Activated naive CD4-positive, alpha-beta T cell treated with anti-CD3 and anti-CD28 coated beads for 36 hours (primary cell): ENCODE results near the gene FAU. TPM values are rescaled to one million over a fixed set of nuclear protein-coding genes. Genes with fewer than 3 reads are reported as not detected.
"Not testable (repeated sequence)": the region's sequence is repeated elsewhere in the genome, so short reads cannot be mapped to it uniquely, and the experiment has no call there.

Source experiments
- CTCF ChIA-PET: fragments of 350-600 bp; sonication (Branson Sonifier 250); formaldehyde crosslinking; loops from one replicate; lab custom pipeline; 2021; ENCODE audit warnings: antibody characterized with exemption; lab: Charles Lee
- DNase-seq: peaks from one replicate; pipeline ENCODE4 v3.0.0-alpha.2; 2020
- H3K27ac Mint-ChIP-seq: one replicate; pipeline ENCODE4 v1.8.0; 2021; ENCODE audit warnings: mild to moderate bottlenecking, mixed read lengths
- H3K27me3 Mint-ChIP-seq: one replicate; pipeline ENCODE4 v1.8.0; 2021; ENCODE audit warnings: low read depth, mixed read lengths
- H3K36me3 Mint-ChIP-seq: one replicate; pipeline ENCODE4 v1.8.0; 2021; ENCODE audit warnings: low read depth, mixed read lengths
- H3K4me1 Mint-ChIP-seq: one replicate; pipeline ENCODE4 v1.8.0; 2021; ENCODE audit warnings: low read depth, mixed read lengths
- H3K4me3 Mint-ChIP-seq: one replicate; pipeline ENCODE4 v1.8.0; 2021; ENCODE audit warnings: mild to moderate bottlenecking, moderate library complexity, mixed read lengths
- H3K9me3 Mint-ChIP-seq: one replicate; pipeline ENCODE4 v1.8.0; 2021; ENCODE audit warnings: mixed read lengths
- intact Hi-C: fragments of 100-400 bp; cut with micrococcal nuclease; formaldehyde crosslinking; loops from one replicate; pipeline ENCODE4 v1.15.1; 2023
- total RNA-seq, 2 experiments: library from RNA; stranded (reverse); gene quantifications; one replicate each; pipeline ENCODE4 v1.2.3, GENCODE V29; 2021

FAU gene
- total RNA-seq, 2 experiments from 2014 or later = 1,272 to 1,294 TPM

DNA sequence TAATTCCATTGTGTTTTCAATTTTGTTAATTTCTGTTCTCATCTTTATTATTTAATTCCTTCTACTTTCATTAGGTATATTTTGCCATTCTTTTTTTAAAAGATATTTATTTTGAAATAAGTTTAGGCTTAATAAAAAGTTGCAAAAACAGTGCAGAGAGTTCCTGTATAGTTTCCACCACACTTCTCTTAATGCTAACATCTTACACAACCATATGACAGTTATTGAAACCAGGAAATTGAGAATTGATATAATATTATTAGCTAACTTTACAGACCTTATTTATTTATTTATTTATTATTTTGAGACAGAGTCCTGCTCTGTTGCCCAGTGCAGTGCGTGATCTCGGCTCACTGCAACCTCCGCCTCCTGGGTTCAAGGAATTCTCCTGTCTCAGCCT, 34.3 kb upstream of the FAU start:
- H3K27ac Mint-ChIP-seq = no peak overlapping the region
- CTCF ChIA-PET = no interaction called here
- no peaks in the 10 kb centered on the region for H3K9me3 Mint-ChIP-seq
- no peaks in the 10 kb centered on the region for H3K27me3 Mint-ChIP-seq
- intact Hi-C loops = no loop called here
- H3K36me3 Mint-ChIP-seq = no peaks in the 10 kb centered on the region
- no peak overlapping the region for H3K4me3 Mint-ChIP-seq
- H3K4me1 Mint-ChIP-seq = no peaks in the 10 kb centered on the region
- DNase-seq = no peak

DNA sequence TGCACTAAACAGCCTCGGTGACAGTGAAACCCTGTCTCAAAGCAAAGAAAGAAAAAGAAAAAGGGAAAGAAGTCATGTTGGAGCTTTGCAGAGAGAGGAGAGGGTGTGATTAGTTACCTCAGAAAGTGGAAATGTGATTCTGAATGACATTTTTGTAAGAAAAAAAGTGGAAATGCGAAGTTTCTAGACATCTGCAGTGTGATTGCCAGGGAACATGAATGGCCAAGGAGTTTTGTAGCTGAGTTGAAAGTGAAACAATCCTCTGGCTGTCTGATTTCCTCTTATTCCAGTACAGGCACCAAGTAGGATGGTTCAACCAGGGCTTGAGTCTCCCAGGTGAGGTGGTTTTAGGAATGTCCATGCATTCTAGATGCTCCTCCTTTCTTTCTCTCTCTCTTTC, 30.2 kb upstream of the FAU start:
- no peak overlapping the region for H3K27ac Mint-ChIP-seq
- no peaks in the 10 kb centered on the region for H3K9me3 Mint-ChIP-seq
- no peak overlapping the region for H3K4me3 Mint-ChIP-seq
- CTCF ChIA-PET = no interaction called here
- H3K27me3 Mint-ChIP-seq = no peaks in the 10 kb centered on the region
- no peaks in the 10 kb centered on the region for H3K36me3 Mint-ChIP-seq
- intact Hi-C loops = no loop called here
- no peaks in the 10 kb centered on the region for H3K4me1 Mint-ChIP-seq
- no peak for DNase-seq

DNA sequence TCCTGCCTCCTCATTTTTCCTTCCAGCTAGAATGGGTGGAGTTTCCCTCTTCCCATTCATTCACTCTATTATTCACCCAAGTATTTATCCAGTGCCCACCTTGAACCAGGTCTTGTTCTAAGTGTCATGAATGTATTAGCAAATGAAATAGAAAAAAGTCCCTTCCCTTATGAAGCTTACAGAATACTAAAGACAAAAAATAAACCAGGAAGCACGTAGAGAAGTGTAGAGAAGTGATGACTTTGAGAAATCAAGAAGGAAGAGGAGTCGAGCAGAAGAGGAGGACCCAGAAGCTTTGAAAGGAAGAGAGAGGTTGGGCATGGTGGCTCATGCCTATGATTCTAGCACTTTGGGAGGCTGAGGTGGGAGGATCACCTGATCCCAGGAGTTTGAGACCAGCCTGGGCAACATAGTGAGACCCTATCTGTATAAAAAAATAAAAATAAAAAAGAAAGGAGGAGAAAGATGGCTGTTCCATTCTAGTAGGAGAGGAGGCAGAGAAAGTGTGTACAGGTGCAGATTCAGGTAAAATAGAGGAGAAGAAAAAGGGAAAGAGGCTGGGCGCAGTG, 29.5 kb upstream of the FAU start:
- intact Hi-C loops = no loop called here
- H3K4me1 Mint-ChIP-seq = no peaks in the 10 kb centered on the region
- CTCF ChIA-PET = no interaction called here
- H3K4me3 Mint-ChIP-seq = no peak overlapping the region
- no peak for DNase-seq
- H3K27me3 Mint-ChIP-seq = no peaks in the 10 kb centered on the region
- no peaks in the 10 kb centered on the region for H3K9me3 Mint-ChIP-seq
- H3K36me3 Mint-ChIP-seq = no peaks in the 10 kb centered on the region
- no peak overlapping the region for H3K27ac Mint-ChIP-seq

DNA sequence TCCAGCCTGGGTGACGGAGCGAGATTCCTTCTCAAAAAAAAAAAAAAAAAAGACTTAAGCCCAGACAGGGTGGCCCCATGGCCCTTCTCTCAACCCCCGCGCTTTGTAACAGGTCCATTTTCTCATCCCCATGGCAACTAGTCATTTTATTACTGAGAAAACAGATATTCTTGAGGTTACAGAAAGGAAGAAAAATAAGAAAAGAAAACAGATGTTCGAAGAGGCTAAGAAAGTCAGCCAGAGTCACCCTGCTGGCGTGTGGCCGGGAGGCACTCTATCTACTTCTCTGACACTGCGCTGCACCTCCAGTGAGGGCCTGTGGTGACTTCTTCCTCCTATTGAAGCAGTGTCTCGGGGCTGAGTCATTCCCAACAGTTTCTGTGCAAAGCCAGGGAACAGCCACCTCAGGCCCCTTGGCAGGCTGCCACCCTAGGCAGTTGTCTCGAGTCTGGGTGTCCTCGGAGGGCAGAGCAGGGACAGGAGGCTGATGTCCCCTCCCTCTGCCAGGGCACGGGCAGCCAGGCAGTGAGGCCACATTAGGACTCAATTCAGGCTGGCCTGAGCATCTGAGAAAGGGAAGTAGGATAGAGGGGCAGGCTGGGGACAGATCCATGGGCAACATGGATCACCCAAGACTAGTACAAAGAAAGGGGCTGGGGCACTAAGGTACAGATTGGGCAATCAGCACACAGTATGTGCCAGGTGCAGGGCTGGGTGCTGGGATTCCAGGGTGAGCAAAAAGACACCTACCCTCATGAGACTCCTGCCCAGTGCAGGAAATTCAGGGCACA, 28.8 kb upstream of the FAU start:
- intact Hi-C loops = no loop called here
- no peaks in the 10 kb centered on the region for H3K27me3 Mint-ChIP-seq
- no peaks in the 10 kb centered on the region for H3K4me1 Mint-ChIP-seq
- CTCF ChIA-PET = no interaction called here
- no peak overlapping the region for H3K4me3 Mint-ChIP-seq
- H3K27ac Mint-ChIP-seq = no peak overlapping the region
- no peaks in the 10 kb centered on the region for H3K36me3 Mint-ChIP-seq
- no peaks in the 10 kb centered on the region for H3K9me3 Mint-ChIP-seq
- DNase-seq = peak; percentile 45

DNA sequence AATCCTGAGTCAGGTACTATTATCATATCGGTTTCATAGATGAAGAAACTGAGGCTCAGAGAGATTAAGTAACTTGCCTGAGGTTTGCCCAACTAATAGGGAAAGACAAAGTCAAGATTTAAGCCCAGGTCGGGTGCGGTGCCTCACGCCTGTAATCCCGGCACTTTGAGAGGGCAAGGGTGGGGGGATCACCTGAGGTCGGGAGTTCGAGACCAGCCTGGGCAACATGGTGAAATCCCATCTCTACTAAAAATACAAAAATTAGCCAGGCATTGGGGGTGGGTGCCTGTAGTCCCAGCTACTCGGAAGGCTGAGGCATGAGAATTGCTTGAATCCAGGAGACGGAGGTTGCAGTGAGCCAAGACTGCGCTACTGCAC, 28.2 kb upstream of the FAU start:
- H3K27ac Mint-ChIP-seq, H3K36me3 Mint-ChIP-seq, H3K27me3 Mint-ChIP-seq, H3K4me3 Mint-ChIP-seq, H3K4me1 Mint-ChIP-seq, DNase-seq, intact Hi-C loops, H3K9me3 Mint-ChIP-seq, CTCF ChIA-PET: not testable (repeated sequence)

DNA sequence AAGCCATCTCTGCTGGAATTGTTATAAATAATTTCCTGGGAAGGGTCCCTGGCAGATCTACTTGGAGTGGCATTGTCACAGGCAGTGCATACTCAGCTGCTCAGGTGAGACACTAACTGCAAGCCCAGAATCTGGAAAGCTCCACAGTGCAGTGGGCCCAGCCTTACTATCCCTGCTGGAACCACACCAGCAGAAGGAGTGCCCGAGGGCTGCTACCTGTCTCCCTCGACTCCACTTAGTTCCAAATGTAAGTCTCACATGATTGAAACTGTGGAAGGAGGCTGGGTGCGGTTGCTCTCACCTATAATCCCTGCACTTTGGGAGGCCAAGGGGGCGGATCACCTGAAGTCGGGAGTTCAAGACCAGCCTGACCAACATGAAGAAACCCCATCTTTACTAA, 26.7 kb upstream of the FAU start:
- Mint-ChIP-seq H3K4me3 (no peak overlapping the region), H3K36me3 (no peaks in the 10 kb centered on the region), H3K27me3 (no peaks in the 10 kb centered on the region), H3K9me3 (no peaks in the 10 kb centered on the region), H3K27ac (no peak overlapping the region), H3K4me1 (no peaks in the 10 kb centered on the region)
- DNase-seq = no peak
- intact Hi-C loops = no loop called here
- CTCF ChIA-PET = interaction anchor here (1.0 kb wide), 1 partner anchor 13 kb away, joined by 3 read pairs; no protein-coding TSS in a partner anchor

DNA sequence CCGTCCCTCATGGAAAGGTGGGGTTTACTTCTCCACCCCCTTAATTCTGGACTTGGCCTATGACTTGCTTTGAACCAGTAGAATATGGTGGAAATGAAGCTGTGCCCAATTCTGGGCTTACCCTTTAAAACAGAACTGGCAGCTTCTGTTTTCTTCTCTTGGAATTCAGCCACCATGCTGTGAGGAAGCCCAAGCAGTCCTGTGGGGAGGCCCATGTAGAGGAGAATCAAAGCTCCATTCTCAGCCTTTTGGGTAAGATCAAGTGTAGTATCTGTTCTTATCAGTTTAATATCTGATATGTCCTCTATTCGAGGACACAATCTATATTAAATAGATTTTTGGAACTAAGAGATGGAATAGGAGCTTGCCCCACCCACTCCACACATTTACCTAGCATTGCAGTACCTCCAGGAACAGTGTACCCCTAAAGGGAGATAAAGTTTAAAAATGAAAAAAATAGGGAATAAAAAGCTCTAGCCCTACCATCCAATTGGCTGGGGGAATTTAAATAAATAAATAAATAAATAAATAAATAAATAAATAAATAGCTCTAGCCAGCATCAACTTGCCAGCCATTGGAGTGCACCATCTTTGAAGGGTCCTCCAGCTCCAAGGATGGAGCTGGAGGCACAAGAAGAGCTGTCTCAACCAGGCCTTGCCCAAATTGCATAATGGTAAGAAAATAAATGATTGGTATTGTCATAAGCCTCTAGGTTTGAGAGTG, 25.6 kb upstream of the FAU start:
- Mint-ChIP-seq H3K36me3 (no peaks in the 10 kb centered on the region), H3K4me1 (no peaks in the 10 kb centered on the region), H3K27ac (no peak overlapping the region), H3K4me3 (no peak overlapping the region), H3K9me3 (no peaks in the 10 kb centered on the region), H3K27me3 (no peaks in the 10 kb centered on the region)
- intact Hi-C loops = no loop called here
- no peak for DNase-seq
- CTCF ChIA-PET = interaction anchor here (0.6 to 1.1 kb wide), 3 partner anchors 21 to 108 kb away, joined by 3 read pairs; no protein-coding TSS in a partner anchor

DNA sequence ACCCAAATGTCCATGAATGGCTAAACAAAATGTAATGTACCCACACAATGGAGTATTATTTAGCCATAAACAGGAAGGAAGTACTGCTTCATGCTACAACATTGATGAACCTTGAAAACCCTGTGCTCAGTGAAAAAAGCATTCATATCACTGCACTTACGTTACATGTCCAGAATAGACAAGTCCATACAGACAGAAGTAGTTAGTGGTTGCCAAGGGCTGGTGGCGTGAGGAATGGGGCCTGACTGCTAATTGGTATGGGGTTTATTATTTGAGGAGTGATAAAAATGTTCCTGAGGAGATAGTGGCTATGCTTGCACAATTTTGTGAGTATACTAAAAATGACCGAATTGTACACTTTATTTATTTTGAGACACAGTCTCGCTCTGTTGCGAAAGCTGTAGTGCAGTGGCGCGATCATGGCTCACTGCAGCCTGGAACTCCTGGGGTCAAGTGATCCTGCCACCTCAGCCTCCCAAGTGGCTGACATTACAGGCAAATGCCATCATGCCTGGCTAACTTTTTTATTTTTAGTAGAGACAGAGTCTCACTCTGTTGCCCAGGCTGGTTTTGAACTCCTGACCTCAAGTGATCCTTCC, 20.1 kb upstream of the FAU start:
- H3K27ac Mint-ChIP-seq = no peak overlapping the region
- intact Hi-C loops = loop anchor here (2.0 kb wide), 1 partner anchor 25 kb away; no protein-coding TSS in a partner anchor
- no peaks in the 10 kb centered on the region for H3K4me1 Mint-ChIP-seq
- H3K36me3 Mint-ChIP-seq = no peaks in the 10 kb centered on the region
- H3K27me3 Mint-ChIP-seq = no peaks in the 10 kb centered on the region
- DNase-seq = no peak
- H3K4me3 Mint-ChIP-seq = no peak overlapping the region
- no peaks in the 10 kb centered on the region for H3K9me3 Mint-ChIP-seq
- CTCF ChIA-PET = no interaction called here

DNA sequence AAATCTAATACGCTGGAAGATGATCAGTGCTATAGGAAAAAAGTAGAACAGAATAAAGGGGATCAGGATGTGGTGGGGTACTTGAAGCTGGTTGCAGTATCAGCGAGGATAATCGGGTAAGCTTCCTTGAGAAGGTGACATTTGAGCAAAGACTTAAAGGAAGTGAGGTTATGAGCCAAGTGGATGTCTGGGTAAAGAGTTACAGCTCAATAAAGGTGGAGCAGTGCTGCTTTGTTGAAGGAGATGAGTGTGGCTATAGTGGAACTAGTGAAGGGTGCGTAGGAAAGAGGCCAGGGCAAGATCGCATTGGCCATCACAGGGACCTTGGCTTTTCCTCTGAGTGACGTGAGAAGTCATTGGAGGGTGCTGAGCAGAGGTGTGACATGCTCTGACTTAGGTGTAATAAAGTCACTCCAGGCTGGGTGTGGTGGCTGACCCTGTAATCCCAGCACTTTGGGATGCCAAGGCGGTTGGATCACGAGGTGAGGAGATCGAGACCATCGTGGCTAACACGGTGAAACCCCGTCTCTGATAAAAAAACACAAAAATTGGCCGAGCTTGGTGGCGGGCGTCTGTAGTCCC, 14.7 kb upstream of the FAU start:
- peaks cover 28% of the 10 kb centered on the region for H3K4me1 Mint-ChIP-seq
- no peak for DNase-seq
- intact Hi-C loops = no loop called here
- H3K4me3 Mint-ChIP-seq = peak overlapping the region; percentile 68
- H3K27me3 Mint-ChIP-seq = no peaks in the 10 kb centered on the region
- H3K36me3 Mint-ChIP-seq = peaks cover 4% of the 10 kb centered on the region
- CTCF ChIA-PET = interaction anchor here (0.9 to 2.1 kb wide), 4 partner anchors 12 to 195 kb away, joined by 3 to 8 read pairs (median 4); partner anchors contain the start of gene CAPN1
- no peaks in the 10 kb centered on the region for H3K9me3 Mint-ChIP-seq
- peak overlapping the region; percentile 82 for H3K27ac Mint-ChIP-seq

DNA sequence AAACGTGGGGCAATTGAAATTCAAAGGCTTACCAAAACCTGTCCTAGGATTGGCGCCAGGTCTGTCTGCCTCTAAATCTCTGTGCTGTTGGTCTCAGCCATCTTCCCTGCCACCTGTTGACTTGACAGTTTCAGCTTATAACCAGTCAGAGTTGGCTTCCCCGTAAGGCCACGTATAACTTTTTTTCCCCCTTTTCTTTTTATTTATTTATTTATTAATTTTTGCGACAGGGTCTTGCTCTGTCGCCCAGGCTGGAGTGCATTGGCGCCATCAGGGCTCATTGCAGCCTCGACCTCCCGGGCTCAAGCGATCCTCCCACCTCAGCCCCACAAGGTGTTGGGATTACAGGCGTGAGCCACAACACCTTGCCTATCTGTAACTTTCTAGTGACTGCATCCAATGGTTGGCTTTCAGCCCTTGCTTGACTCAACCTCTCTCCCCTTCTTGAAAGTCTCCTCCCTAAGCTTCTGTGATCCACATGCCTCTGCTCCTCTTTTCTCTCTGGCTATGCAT, 13.8 kb upstream of the FAU start:
- peaks cover 29% of the 10 kb centered on the region for H3K4me1 Mint-ChIP-seq
- H3K27ac Mint-ChIP-seq = peak overlapping the region; percentile 100
- no peaks in the 10 kb centered on the region for H3K27me3 Mint-ChIP-seq
- peak; percentile 34 for DNase-seq
- no peaks in the 10 kb centered on the region for H3K9me3 Mint-ChIP-seq
- H3K4me3 Mint-ChIP-seq = peak overlapping the region; percentile 99
- intact Hi-C loops = loop anchor here (1.0 kb wide), 2 partner anchors 13 to 39 kb away; partner anchors contain the start of genes FAU, MRPL49 and VPS51
- CTCF ChIA-PET = interaction anchor here (0.6 to 2.1 kb wide), 8 partner anchors 13 to 180 kb away, joined by 3 to 8 read pairs (median 4); partner anchors contain the start of gene CAPN1
- H3K36me3 Mint-ChIP-seq = peaks cover 7% of the 10 kb centered on the region

DNA sequence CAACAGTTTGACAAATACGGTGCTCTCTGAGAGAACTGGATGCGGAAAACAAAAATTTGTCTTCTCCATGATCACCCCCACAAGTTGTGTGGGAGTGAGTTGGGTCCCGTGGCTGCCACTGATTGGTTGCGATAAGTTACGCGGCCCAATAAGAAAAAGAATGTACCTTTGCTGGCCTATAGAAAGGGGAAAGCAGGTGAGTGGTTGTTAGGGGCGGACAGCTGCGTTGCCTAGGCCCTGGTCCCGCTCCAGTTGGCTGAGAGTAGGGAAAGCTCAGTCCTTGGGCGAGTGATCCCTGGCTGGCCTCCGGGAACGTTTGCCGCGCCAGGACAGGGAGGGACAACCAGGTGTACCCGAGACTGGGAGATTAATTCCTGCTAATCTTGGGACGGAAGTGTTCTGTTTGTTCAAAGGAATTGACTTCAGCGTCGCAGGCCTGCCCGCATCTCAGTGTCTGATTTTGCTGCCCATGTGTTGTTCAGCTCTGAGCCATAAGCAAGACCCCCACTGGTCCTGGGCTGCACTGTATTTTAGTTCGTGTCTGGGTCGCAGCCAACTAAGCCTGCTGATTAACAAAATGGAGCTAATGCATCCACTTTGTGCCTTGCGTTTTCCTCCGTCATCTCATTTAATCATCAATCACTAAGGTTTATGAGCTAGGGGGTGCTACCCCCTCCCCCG, 13.2 kb upstream of the FAU start:
- intact Hi-C loops = loop anchor here (1.0 to 5.0 kb wide), 4 partner anchors 13 to 127 kb away; partner anchors contain the start of genes FAU, MRPL49, POLA2 and VPS51
- Mint-ChIP-seq H3K36me3 (peaks cover 7% of the 10 kb centered on the region), H3K27me3 (no peaks in the 10 kb centered on the region)

More for the DNA sequence above, 13.2 kb upstream of the FAU start:
- Mint-ChIP-seq H3K4me3 (peak overlapping the region; percentile 99), H3K27ac (peak overlapping the region; percentile 100), H3K9me3 (no peaks in the 10 kb centered on the region), H3K4me1 (peaks cover 29% of the 10 kb centered on the region)
- DNase-seq = peak; percentile 92
- CTCF ChIA-PET = interaction anchor here (0.6 to 2.1 kb wide), 7 partner anchors 14 to 180 kb away, joined by 3 to 8 read pairs (median 4); partner anchors contain the start of gene CAPN1
